Heart right ventricle (tissue), 16 donors: ENCODE results near the gene ZMYND8. TPM values are rescaled to one million over a fixed set of nuclear protein-coding genes. Genes with fewer than 3 reads are reported as not detected.
"Not testable (repeated sequence)": the region's sequence is repeated elsewhere in the genome, so short reads cannot be mapped to it uniquely, and the experiment has no call there.

Experiments used
- ATAC-seq, 8 donors: fragments of 200-7000 bp; cut with Tn5 transposase; one replicate each; pipeline ENCODE4 v1.9.1; 2020; ENCODE audit warnings: mild to moderate bottlenecking in 8 of 8, moderate library complexity in 8 of 8, moderate number of reproducible peaks in 1 of 8
- DNase-seq, 2 donors: peaks; one replicate each; pipeline ENCODE4 v3.0.0-alpha.2; 2020
- H3K27ac ChIP-seq, 10 donors: fragments of 200-600 bp; sonication (generic) in 2 of 10; one replicate each; pipeline versions ENCODE4 v1.5.0 to v1.8.0; 2020 to 2022; ENCODE audit warnings: mild to moderate bottlenecking in 3 of 10
- H3K27me3 ChIP-seq, 7 donors: fragments of 200-600 bp; one replicate each; pipeline ENCODE4 v1.8.0; 2021 to 2022; ENCODE audit warnings: mild to moderate bottlenecking in 2 of 7
- H3K36me3 ChIP-seq, 9 donors: fragments of 200-600 bp; sonication (generic) in 1 of 9; one replicate each; pipeline versions ENCODE4 v1.5.0 to v1.8.0; 2020 to 2022; ENCODE audit warnings: mild to moderate bottlenecking in 2 of 9
- H3K4me1 ChIP-seq, 9 donors: fragments of 200-600 bp; sonication (generic) in 1 of 9; one replicate each; pipeline versions ENCODE4 v1.5.0 to v1.8.0; 2020 to 2022; ENCODE audit warnings: mild to moderate bottlenecking in 4 of 9
- H3K4me3 ChIP-seq, 10 donors: fragments of 200-600 bp; sonication (generic) in 2 of 10; one replicate each; pipeline versions ENCODE4 v1.5.0 to v1.8.0; 2020 to 2022; ENCODE audit warnings: mild to moderate bottlenecking in 7 of 10, moderate library complexity in 2 of 10
- H3K9me3 ChIP-seq, 11 donors: fragments of 200-600 bp in 10 of 11; sonication (generic) in 2 of 11; one replicate each; pipeline versions ENCODE4 v1.5.0 to v1.8.0; 2013 to 2022; ENCODE audit warnings: mild to moderate bottlenecking in 2 of 11, control low read depth in 1 of 11, moderate library complexity in 1 of 11
- WGBS, 2 donors: extraction: QIAGEN DNeasy Blood & Tissue Kit; methylation state at CpG; one replicate each; pipeline ENCODE4 v1.1.7; 2013; ENCODE audit warnings: inconsistent platforms in 1 of 2; 5-methylcytosine and 5-hydroxymethylcytosine counted together
- intact Hi-C, 10 donors: fragments of 100-400 bp; cut with DNase I; formaldehyde crosslinking; loops; one replicate each; pipeline versions ENCODE4 v1.11.1 to v1.14.2; 2022
- polyA plus RNA-seq, 2 donors: library from polyadenylated mRNA; stranded (reverse); fragments of 200-250 nt; gene quantifications; one replicate each; pipeline ENCODE4 v1.2.3, GENCODE V29; 2013
- total RNA-seq, 10 donors: library from RNA; stranded (reverse); fragmentation: NEBNext Ultra II Directional in 3 of 10; extraction: Animal tissue kit (Norgen Biotek cat#: 25700) in 3 of 10; gene quantifications; one replicate each; pipeline versions ENCODE4 v1.2.1 to v1.2.4, GENCODE V29; 2021 to 2023
- TF ChIP-seq, protein P1 (sequence below), 9 donors: fragments of 200-600 bp; sonication (generic) in 2 of 9; IDR thresholded peaks; one replicate each; pipeline versions ENCODE4 v1.5.0 to v1.8.0; 2021 to 2022; ENCODE audit warnings: antibody characterized with exemption in 9 of 9, mild to moderate bottlenecking in 5 of 9, moderate library complexity in 1 of 9
- donor health status: Arrhythmogenic right ventricular cardiomyopathy.
- donor health status: ischemic (EF 13 %, LVEDD 7.1; RV severe dilation, severe dysfunction).
- donor health status: healthy with polysubstance abuse.
- donor health status: DM: no; HTN: yes; CAD: no.
- donor health status: DM: no; HTN: no; CAD: no.
- donor health status: ischemic (EF 25% LVEDD 6.9; RV normal size, moderate dysfunction).
- donor health status: ischemic (EF 25% LVEDD 5.7; RV mildly dilated, moderate dysfunction).
- donor health status: healthy.
- donor health status: DM: yes; HTN: yes; CAD: no.
- donor health status: Ischemic cardiomyopathy.
- donor health status: ischemic (EF 35%, LVEDD 5.7; RV mildly dilated, moderate dysfunction).
- donor health status: nonischemic (EF 11% LVEDD 7.7; RV severe dilation, severe dysfunction).
- donor health status: DM: yes; HTN: yes; CAD: no.
- donor health status: PGD.
- donor health status: ischemic (EF 29% LVEDD 5.4; RV normal size, mild dysfunction).
- donor health status: nonischemic (EF 23%, LVEDD 6.1; RV moderate dilation, normal function).

The ZMYND8 gene
- total and polyA plus RNA-seq, 12 donors = 6.4 to 39.0 (median 28.0) TPM

DNA sequence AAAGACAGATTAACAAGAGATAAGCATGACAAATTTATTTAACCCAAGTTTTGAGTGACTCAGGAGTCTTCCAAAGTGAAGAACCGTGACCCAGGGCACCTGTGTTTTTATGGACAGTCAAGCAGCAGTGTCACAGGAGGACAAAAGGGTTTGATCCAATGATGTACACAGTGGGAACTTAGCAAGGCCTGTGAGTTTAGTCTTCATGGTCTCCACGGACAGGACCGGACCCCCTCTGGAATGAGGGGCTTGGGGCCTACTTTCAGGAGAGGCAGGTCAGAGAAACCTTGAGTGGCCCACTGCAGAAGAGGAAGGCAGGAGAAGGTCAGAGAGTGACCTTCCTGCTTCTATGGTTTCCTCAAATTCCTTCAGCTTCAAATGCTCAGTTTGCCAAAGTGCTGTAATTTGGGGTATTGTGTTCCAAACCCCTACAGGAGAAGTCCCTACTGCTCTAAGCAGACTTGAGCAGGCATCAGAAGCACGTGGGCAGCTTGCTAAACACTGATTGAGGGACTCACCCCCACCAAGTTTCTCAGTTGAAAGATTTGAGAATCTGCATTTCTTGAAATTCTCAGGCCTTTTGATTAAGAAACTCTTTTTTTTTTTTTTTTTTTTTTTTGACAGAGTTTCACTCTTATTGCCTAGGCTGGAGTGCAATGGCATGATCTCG is 26.4 kb upstream of the ZMYND8 start:
- intact Hi-C loops = loop anchor here (1.0 to 10.0 kb wide), 9 partner anchors 81 to 628 kb away; no protein-coding TSS in a partner anchor
- no peak overlapping the region for H3K4me3 ChIP-seq
- no peaks in the 10 kb centered on the region for H3K27me3 ChIP-seq
- 94 to 97% methylated on average over 5 of the region's 5 CpGs for WGBS, 2 donors
- H3K4me1 ChIP-seq = peaks cover 0 to 22% (median 13%) of the 10 kb centered on the region in 9 donors
- no peak overlapping the region for H3K27ac ChIP-seq
- no peaks in the 10 kb centered on the region for H3K36me3 ChIP-seq
- TF ChIP-seq, protein P1, sequence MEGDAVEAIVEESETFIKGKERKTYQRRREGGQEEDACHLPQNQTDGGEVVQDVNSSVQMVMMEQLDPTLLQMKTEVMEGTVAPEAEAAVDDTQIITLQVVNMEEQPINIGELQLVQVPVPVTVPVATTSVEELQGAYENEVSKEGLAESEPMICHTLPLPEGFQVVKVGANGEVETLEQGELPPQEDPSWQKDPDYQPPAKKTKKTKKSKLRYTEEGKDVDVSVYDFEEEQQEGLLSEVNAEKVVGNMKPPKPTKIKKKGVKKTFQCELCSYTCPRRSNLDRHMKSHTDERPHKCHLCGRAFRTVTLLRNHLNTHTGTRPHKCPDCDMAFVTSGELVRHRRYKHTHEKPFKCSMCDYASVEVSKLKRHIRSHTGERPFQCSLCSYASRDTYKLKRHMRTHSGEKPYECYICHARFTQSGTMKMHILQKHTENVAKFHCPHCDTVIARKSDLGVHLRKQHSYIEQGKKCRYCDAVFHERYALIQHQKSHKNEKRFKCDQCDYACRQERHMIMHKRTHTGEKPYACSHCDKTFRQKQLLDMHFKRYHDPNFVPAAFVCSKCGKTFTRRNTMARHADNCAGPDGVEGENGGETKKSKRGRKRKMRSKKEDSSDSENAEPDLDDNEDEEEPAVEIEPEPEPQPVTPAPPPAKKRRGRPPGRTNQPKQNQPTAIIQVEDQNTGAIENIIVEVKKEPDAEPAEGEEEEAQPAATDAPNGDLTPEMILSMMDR (IDR thresholded peaks at IDR 0.05) = no peak
- no peaks in the 10 kb centered on the region for H3K9me3 ChIP-seq
- ATAC-seq (no peak), DNase-seq (no peak)

DNA sequence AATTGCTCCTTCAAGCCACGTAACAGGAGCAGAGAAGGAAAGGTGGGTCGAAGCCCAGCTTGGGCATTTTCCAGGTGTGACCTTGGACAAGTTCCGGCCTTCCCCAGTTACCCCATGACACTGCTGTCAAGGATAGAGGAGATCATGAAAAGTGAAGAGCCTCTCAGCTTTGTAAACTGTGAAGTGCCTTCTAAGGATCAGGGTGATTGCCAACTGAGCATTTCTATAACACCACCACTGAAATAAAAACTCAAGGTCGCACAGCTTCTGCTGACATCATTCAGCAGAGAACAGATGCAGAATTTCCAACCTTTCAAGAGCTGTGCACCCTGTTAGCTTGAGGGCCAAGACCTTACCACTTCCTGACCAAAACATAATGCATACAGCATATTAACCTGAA is 24.0 kb upstream of the ZMYND8 start:
- Histone ChIP-seq H3K27me3 (no peaks in the 10 kb centered on the region), H3K36me3 (no peaks in the 10 kb centered on the region), H3K9me3 (no peaks in the 10 kb centered on the region), H3K4me3 (no peak overlapping the region), H3K27ac (no peak overlapping the region), H3K4me1 (peaks cover 0 to 22% (median 13%) of the 10 kb centered on the region in 9 donors)
- no peak for DNase-seq
- intact Hi-C loops = loop anchor here (5.0 to 10.0 kb wide), 8 partner anchors 78 to 626 kb away; no protein-coding TSS in a partner anchor
- TF ChIP-seq, protein P1 (IDR thresholded peaks at IDR 0.05) = no peak
- ATAC-seq = no peak
- 80 to 82% methylated on average over 4 of the region's 4 CpGs for WGBS, 2 donors

DNA sequence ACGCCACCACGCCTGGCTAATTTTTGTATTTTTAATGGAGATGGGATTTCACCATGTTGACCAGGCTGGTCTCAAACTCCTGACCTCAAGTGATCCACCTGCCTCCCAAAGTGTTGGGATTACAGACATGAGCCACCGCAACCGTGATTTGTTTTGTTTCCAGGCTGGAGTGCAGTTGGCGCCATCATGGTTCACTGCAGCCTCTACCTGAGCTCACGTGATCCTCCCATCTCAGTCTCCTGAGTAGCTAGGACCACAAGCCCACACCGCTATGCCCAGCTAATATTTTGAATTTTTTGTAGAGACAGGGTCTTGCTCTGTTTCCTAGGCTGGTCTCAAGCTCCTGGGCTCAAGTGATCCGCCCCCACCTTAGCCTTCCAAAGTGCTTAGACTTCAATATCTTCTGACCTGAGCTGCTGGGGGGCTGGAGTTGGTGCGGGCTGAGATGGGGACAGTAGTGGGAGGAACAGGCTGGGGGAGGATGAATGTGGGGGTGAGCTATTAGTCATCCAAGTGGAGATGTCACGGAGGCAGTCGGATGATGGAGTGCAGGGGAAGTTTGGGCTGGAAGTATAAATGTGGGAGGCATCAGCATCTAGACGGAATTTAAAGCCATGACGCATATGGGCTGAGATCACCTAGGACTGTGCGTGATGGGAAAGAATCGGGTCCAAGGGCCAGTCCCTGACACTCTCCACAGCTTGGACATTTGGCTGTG is 23.1 kb upstream of the ZMYND8 start:
- H3K27ac ChIP-seq = no peak overlapping the region
- TF ChIP-seq, protein P1 (IDR thresholded peaks at IDR 0.05) = no peak
- DNase-seq = no peak
- peaks cover 0 to 17% (median 9%) of the 10 kb centered on the region in 9 donors for H3K4me1 ChIP-seq
- intact Hi-C loops = loop anchor here (5.0 to 10.0 kb wide), 8 partner anchors 77 to 625 kb away; no protein-coding TSS in a partner anchor
- no peaks in the 10 kb centered on the region for H3K27me3 ChIP-seq
- ATAC-seq = no peak
- no peaks in the 10 kb centered on the region for H3K36me3 ChIP-seq
- no peaks in the 10 kb centered on the region for H3K9me3 ChIP-seq
- H3K4me3 ChIP-seq = no peak overlapping the region
- 94 to 95% methylated on average over 15 of the region's 15 CpGs for WGBS, 2 donors

DNA sequence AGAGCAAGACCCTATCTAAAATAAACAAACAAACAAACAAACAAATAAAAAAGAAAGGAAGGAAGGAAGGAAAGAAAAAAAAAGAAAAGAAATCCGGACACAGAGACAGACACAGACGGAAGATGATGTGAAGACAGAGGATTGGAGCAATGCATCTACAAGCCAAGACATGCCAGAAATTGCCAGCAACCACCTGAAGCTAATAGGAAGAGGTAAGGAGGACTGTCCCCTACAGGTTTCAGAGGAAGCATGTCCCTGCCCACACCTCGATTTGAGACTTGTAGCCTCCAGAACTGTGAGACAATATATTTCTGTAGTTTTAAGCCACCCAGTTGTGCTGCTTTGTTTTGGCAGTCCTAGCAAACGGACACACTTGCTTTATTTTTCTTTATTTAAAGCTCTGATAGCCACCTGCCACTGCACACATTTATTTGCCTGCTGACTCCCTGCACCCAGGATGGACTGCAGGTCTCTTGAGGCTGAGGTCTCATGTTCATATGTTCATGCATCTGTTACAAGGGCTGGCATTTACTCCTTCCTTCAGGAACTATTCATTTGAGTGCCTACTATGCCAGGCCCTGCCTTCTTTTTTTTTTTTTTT is 20.7 kb upstream of the ZMYND8 start:
- Histone ChIP-seq H3K4me3 (no peak overlapping the region), H3K36me3 (no peaks in the 10 kb centered on the region), H3K9me3 (no peaks in the 10 kb centered on the region), H3K4me1 (peaks cover 0 to 4% (median 0%) of the 10 kb centered on the region in 9 donors), H3K27ac (no peak overlapping the region), H3K27me3 (no peaks in the 10 kb centered on the region)
- intact Hi-C loops = no loop called here
- TF ChIP-seq, protein P1 (IDR thresholded peaks at IDR 0.05) = no peak
- WGBS, 2 donors = 67 to 76% methylated on average over 4 of the region's 4 CpGs
- DNase-seq = no peak
- ATAC-seq = no peak

DNA sequence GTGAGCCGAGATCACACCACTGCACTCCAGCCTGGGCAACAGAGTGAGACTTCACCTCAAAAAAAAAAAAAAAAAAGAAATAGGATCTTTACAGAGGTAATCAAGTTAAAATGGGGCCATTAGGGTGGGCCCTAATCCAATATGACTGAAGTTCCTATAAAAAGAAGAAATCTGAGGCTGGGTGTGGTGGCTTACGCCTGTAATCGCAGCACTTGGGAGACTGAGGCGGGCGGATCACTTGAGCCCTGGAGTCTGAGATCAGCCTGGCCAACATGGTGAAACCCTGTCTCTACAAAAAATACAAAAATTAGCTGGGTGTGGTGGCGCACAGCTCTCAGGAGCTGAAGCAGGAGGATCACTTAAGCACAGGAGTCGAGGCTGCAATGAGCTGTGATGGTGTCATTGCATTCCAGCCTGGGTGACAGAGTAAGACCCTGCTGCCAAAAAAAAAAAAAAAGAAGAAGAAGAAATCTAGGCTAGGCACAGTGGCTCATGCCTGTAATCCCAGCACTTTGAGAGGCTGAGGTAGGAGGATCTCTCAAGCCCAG is 19.7 kb upstream of the ZMYND8 start:
- H3K9me3 ChIP-seq, H3K4me3 ChIP-seq, H3K27me3 ChIP-seq, H3K4me1 ChIP-seq, H3K36me3 ChIP-seq, DNase-seq, intact Hi-C loops, H3K27ac ChIP-seq: not testable (repeated sequence)
- 90 to 94% methylated on average over 7 of the region's 7 CpGs for WGBS, 2 donors
- ATAC-seq = peak in 2 of 8 donors; percentile 16 to 27

DNA sequence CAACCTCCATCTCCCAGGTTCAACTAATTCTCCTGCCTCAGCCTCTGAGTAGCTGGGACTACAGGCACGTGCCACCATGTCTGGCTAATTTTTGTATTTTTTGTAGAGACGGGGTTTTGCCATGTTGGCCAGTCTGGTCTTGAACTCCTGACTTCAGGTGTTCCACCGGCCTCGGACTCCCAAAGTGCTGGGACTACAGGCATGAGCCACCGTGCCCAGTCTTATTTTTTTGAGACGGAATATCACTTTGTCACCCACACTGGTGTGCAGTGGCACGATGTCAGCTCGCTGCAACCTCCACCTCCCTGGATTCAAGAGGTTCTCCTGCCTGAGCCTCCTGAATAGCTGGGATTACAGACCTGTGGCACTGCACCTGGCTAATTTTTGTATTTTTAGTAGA is 17.6 kb upstream of the ZMYND8 start:
- ATAC-seq, H3K9me3 ChIP-seq, H3K27me3 ChIP-seq, H3K4me3 ChIP-seq, DNase-seq, H3K4me1 ChIP-seq, intact Hi-C loops, H3K27ac ChIP-seq, H3K36me3 ChIP-seq: not testable (repeated sequence)
- WGBS, 2 donors = 91 to 96% methylated on average over 8 of the region's 8 CpGs
